ENCODE data around the gene SCN2A.

The SCN2A gene

GRCh38 chr2:165440367-165440766, 201.2 kb downstream of the SCN2A start:
- in situ Hi-C loops (cut with HindIII; ENCODE audit: low pct_ligation_motif_present, low pct_unique_long_range_greater_than_20kb, low sequenced_read_pairs), result no loop called here
- no peak for DNase-seq
